ENCODE measurements around the gene INIP. TPM values are rescaled to one million over a fixed set of nuclear protein-coding genes. Genes with fewer than 3 reads are reported as not detected.
"Not testable (repeated sequence)": the region's sequence is repeated elsewhere in the genome, so short reads cannot be mapped to it uniquely, and the experiment has no call there.

The INIP gene
- total RNA-seq, 4 donors from 2014 or later: 6.0 to 13.4 (median 7.8) TPM

DNA sequence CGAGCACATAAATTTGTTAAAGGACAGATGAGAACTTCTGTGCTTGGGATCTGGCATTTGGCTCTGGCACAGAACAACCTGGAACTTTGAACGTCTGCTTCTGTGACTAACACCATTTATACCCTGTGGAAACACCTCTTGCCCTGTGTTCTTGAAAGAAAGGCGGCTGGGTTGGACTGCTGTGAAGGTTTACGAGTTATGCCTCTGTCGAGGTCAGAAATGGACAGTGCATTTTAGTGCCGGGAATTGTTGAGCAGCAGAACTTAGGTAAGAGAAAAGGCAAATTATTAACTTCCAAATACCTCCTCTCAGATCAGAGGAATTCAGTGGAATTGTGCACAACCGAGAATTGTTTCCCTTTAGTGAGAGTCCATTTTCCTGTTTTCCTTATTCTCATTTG, 14.1 kb upstream of the INIP start:
- Histone ChIP-seq H3K4me3 (no peak overlapping the region), H3K4me1 (no peaks in the 10 kb centered on the region), H3K36me3 (no peaks in the 10 kb centered on the region), H3K9me3 (no peaks in the 10 kb centered on the region), H3K27ac (no peak overlapping the region), H3K27me3 (no peaks in the 10 kb centered on the region)
- ATAC-seq (no peak), DNase-seq (no peak)
- in situ Hi-C loops (cut with MboI; ENCODE audit: low sequenced_read_pairs in 4 of 4) (no loop called here), intact Hi-C loops (cut with DNase I; ENCODE audit: low total_unique reads) (no loop called here)
- TF ChIP-seq, protein P1, sequence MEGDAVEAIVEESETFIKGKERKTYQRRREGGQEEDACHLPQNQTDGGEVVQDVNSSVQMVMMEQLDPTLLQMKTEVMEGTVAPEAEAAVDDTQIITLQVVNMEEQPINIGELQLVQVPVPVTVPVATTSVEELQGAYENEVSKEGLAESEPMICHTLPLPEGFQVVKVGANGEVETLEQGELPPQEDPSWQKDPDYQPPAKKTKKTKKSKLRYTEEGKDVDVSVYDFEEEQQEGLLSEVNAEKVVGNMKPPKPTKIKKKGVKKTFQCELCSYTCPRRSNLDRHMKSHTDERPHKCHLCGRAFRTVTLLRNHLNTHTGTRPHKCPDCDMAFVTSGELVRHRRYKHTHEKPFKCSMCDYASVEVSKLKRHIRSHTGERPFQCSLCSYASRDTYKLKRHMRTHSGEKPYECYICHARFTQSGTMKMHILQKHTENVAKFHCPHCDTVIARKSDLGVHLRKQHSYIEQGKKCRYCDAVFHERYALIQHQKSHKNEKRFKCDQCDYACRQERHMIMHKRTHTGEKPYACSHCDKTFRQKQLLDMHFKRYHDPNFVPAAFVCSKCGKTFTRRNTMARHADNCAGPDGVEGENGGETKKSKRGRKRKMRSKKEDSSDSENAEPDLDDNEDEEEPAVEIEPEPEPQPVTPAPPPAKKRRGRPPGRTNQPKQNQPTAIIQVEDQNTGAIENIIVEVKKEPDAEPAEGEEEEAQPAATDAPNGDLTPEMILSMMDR (IDR thresholded peaks at IDR 0.05 in 4 of 5, conservative IDR thresholded peaks at IDR 0.05 in 1 of 5): no peak
- TF ChIP-seq POLR2A (IDR thresholded peaks at IDR 0.05): no peak

DNA sequence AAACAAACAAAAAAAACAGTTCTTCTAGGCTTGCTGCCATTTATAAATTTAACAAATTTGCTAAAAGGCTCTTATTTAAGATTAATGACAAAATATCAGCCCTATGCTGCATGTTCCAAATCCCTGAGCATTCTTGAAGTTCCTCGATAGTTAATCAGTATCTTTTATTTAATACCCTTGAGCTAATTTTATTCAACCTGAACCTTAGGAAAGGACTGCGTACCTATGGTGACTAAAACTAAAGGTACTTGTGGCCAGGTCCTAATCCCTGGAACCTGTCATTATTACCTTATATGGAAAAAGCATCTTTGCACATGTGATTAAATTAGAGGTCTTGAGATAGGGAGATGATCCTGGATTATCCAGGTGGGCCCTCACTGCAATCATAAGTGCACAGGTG, 10.5 kb upstream of the INIP start:
- Histone ChIP-seq H3K4me3 (no peak overlapping the region), H3K4me1 (no peaks in the 10 kb centered on the region), H3K27me3 (no peaks in the 10 kb centered on the region), H3K27ac (no peak overlapping the region), H3K9me3 (no peaks in the 10 kb centered on the region), H3K36me3 (no peaks in the 10 kb centered on the region)
- intact Hi-C loops (cut with DNase I; ENCODE audit: low total_unique reads): no loop called here
- DNase-seq (no peak), ATAC-seq (no peak)
- in situ Hi-C loops (cut with MboI; ENCODE audit: low sequenced_read_pairs in 4 of 4): no loop called here
- no peak for TF ChIP-seq POLR2A (IDR thresholded peaks at IDR 0.05)
- TF ChIP-seq, protein P1 (IDR thresholded peaks at IDR 0.05 in 4 of 5, conservative IDR thresholded peaks at IDR 0.05 in 1 of 5): no peak

DNA sequence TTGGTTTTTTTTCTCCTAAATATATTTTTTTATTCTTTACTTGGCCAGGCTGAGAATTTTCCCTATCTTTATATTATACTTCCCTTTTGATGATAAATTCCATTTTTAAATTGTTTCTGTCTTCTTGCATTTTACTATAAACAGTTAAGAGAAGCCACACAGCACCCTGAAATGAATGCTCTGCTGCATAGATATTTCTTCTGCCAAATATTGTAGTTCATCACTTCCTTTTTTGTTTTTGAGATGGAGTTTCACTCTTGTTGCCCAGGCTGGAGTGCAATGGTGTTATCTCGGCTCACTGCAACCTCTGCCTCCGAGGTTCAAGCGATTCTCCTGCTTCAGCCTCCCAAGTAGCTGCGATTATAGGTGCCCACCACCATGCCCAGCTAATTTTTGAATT, 8.5 kb upstream of the INIP start:
- Histone ChIP-seq H3K27me3 (no peaks in the 10 kb centered on the region), H3K9me3 (no peaks in the 10 kb centered on the region), H3K4me1 (no peaks in the 10 kb centered on the region), H3K36me3 (no peaks in the 10 kb centered on the region), H3K27ac (no peak overlapping the region), H3K4me3 (no peak overlapping the region)
- intact Hi-C loops (cut with DNase I; ENCODE audit: low total_unique reads): no loop called here
- ATAC-seq (no peak), DNase-seq (no peak)
- TF ChIP-seq, protein P1 (IDR thresholded peaks at IDR 0.05 in 4 of 5, conservative IDR thresholded peaks at IDR 0.05 in 1 of 5): no peak
- TF ChIP-seq POLR2A (IDR thresholded peaks at IDR 0.05): no peak
- in situ Hi-C loops (cut with MboI; ENCODE audit: low sequenced_read_pairs in 4 of 4): no loop called here

DNA sequence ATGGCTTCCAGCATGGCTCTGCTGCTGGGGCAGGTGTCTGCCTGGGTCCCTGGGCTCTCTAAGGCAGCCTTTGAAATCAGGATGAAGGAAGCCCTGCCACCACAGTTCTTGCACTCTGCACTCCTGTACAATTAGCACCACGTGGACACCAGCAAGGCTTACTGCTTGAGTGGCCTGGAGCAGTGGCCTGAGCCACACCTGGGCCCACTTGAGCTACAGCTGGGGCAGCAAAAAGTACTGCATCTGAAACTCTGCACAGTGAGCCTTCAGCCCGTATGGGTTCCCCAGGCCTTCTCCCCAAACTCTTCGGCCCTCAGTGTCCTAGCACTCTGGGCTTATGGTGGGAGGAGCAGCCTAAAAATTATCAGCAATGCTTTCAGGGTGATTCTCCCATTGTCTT, 8.0 kb upstream of the INIP start:
- no peak for TF ChIP-seq POLR2A (IDR thresholded peaks at IDR 0.05)
- TF ChIP-seq, protein P1 (IDR thresholded peaks at IDR 0.05 in 4 of 5, conservative IDR thresholded peaks at IDR 0.05 in 1 of 5): no peak
- H3K4me3 ChIP-seq: no peak overlapping the region

DNA sequence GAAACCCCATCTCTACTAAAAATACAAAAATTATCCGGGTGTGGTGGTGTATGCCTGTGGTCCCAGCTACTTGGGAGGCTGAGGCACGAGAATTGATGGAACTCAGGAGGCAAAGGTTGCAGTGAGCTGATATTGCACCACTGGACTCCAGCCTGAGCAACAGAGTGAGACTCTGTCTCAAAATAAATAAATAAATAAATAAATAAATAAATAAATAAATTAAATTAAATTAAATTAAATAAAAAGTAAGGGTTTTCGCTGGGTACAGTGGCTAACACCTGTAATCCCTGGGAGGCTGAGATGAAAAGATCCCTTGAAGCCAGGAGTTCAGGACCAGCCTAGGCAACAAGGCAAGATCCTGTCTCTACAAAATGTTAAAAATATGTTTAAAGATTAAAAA, 4.8 kb upstream of the INIP start:
- H3K9me3 ChIP-seq; ATAC-seq; H3K4me1 ChIP-seq; H3K36me3 ChIP-seq; H3K4me3 ChIP-seq; H3K27ac ChIP-seq; DNase-seq; in situ Hi-C loops (cut with MboI; ENCODE audit: low sequenced_read_pairs in 4 of 4); H3K27me3 ChIP-seq; intact Hi-C loops (cut with DNase I; ENCODE audit: low total_unique reads): not testable (repeated sequence)

More for the DNA sequence above, 8.0 kb upstream of the INIP start:
- Histone ChIP-seq H3K27ac (no peak overlapping the region), H3K9me3 (no peaks in the 10 kb centered on the region), H3K27me3 (no peaks in the 10 kb centered on the region), H3K4me1 (no peaks in the 10 kb centered on the region), H3K36me3 (no peaks in the 10 kb centered on the region)
- ATAC-seq (no peak), DNase-seq (no peak)
- intact Hi-C loops (cut with DNase I; ENCODE audit: low total_unique reads) (no loop called here), in situ Hi-C loops (cut with MboI; ENCODE audit: low sequenced_read_pairs in 4 of 4) (no loop called here)
